Stimulated activated CD8-positive, alpha-beta memory T cell treated with anti-CD3 and anti-CD28 coated beads, Interleukin-4, amount 100 ng/mL, for 24 hours (primary cell): ENCODE measurements around the gene POC1A.

ENCODE experiments used
- DNase-seq: peaks from one replicate; pipeline ENCODE4 v3.0.0-alpha.2; 2020; ENCODE audit warnings: low read depth

The POC1A gene

GRCh38 chr3:52085681-52086282, 68.4 kb downstream of the POC1A start:
- DNase-seq = peak; percentile 17

GRCh38 chr3:52084954-52085680, 69.1 kb downstream of the POC1A start:
- DNase-seq = no peak

- no peak for DNase-seq
Measured at GRCh38 chr3:52084216-52084945, 69.8 kb downstream of the POC1A start.

DNA sequence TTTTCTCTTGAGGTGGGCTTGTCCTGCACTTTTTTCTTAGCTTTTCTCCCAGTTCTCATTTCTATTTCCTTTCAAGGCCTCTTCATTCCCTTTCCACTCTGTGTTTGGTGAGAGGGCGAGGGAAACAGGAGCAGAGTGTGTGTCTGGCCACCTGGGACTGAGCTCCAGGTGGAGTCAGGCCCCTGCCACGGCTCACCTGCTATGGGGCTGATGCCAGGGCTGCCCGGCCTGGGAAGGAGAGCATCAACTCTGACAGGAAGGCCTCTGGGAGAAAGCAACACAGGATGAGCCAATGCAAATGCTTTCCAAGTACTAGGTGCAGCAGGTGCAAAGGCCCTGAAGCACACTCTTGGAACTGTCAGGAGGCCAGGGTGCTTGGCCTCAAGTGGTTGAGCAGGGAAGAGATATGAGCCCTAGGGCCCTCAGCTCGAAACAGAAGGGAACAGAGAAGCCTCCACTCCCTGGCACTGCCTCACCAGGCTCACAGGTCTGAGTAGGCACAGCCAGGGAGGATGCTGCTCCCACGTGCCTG, 70.6 kb downstream of the POC1A start:
- no peak for DNase-seq

DNA sequence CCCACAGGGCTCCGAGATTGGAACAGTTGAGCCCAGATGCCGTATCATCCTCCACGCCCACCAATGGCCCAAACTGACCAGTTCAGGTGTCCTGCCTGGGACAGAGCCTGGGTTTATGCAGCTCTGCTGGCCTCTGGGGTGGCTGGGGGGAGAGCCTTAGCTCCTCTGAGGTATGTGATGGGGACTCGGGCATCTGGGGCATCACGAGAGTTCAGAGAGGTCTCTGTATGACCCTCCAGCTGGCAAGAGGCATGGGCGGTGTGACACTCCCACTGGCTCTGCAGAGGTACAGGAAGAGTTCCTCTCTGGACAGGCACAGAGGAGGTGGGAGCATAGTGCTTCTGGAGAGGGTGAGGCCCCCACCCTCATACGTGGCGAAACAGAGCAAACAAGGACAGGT, 71.3 kb downstream of the POC1A start:
- no peak for DNase-seq

DNA sequence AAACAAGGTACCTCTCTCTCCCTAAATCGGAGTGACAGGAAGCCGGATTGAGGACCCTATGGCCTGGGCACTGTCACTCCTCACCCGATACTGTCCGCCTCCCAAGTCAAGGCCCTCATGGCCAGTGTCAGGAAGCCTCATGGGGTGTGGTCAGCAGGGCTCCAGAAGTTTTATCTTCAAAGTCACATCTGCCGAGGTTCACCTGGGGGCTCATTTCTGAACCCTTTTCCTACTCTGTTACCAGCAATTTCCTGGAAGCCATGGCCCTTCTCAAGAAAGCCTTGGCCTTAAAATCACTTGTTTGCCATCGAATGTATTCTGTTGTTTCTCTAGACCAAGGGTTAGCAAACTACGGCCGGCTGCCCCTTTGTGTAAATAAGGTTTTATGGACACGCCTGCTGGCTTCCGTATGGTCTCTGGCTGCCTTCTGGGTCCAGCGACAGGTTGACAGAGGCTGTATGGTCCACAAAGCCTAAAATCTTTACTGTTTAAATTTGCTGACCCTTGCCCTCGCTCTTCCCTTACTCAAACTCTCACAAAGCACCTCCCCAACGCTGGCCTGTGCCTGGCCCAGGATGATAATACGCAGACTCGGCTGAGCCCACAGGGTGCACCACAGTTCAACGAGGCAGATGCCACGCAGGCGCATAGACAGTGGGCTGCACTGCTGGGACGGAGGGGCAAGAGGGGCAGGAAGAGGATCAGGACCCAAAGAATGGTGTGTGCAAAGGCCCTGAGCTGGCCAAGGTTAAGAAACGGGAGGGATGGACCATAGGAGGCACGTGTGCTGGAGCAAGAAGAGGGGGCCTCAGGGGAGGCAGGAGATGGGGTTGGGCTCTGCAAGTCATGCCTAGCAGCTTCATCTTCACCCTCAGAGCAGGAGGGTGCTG, 73.1 kb downstream of the POC1A start:
- no peak for DNase-seq

DNA sequence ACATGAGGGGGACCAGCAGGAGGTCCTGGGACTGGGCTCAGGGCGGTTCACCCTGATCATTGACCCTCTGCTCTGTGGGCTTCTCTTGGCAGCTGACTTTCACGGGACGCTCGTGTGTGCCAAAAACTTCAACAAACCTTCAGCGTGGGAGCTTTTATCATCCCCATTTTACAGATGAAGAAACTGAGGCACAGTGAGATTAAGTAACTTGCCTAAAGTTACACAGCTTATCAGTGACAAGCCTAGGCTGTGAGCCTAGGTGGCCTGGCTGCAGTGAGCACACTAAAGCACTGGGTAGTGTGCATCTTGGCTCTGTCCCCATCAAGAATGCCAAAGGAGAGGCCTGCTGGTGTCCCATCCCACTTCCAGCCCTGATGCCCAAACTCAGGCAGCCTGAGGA, 74.3 kb downstream of the POC1A start:
- DNase-seq = no peak

DNA sequence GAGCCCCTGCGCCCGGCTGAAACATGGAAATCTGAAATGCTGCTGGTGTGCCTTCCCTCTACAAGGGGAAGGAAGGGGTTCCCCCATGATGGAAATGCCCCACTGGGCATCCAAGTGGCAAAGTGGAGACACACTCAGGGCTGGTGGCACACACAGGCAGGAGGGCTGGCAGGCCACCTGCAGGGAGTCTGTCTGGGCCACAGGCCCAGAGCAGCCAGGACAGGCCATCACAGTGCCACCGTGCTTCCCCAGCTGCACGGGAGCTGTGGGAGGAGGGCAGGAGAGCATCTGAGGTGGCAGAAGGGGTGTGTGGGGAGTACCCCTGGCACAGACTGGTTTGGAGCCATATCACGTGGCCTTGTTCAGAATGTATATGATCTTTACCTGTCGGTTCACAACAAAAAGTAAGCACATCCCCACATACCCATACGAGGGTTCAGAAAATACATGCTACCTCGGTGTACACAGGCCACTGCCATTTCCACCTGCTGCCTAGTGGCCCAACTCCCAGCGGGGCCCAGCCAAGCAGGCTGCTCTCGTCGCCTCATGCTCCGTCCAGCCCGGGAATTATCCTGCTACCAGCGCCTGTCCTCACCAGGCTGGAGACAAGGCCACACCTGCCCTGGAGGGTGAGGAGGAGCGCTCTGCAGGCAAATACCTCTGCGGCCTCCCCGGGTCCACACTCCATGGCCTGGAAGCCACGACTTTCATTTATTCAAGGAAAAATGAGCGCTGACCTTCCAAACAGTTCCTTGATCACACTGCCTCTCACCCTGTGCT, 75.3 kb downstream of the POC1A start:
- DNase-seq = no peak

DNA sequence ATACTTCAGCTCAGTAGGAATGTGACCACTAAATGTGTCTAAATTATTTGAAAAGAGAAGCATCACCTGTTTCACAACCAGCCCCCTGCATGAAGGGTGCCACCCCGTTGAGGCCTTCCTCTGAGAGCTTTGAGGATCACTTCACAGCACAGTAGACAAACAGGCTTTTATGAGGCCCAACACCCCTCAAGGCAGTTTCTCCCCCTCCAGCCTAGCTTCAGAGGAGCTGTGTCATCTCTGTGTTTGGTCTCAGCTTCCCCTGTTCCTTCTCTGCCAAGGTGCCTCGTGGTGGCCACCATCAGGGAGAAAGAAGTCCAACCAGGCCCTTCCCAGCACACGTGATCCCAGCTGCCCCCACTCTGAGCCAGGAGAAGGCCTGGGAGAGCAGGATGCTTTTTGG, 76.3 kb downstream of the POC1A start:
- no peak for DNase-seq

- DNase-seq = no peak
Measured at GRCh38 chr3:52076896-52077780, 77.1 kb downstream of the POC1A start.

DNA sequence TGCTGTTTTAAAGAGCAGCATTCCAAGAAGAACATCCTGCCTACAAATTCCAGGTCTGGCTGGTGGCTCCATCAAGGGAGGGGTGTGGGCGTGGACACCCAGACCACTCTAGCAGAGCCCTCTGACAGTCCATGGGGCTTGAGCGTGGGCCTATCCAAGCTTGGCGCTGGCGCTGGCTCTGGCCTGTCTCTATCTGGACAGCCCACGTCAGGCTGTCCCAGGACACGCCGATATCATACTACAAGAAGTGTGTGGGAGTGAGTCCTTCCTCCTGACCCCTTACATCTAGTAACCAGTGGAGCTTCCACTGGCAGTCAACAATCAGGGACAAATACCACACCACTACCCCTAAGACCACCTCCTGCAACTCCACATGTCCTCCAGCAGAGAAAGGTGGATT, 80.7 kb downstream of the POC1A start:
- no peak for DNase-seq

DNA sequence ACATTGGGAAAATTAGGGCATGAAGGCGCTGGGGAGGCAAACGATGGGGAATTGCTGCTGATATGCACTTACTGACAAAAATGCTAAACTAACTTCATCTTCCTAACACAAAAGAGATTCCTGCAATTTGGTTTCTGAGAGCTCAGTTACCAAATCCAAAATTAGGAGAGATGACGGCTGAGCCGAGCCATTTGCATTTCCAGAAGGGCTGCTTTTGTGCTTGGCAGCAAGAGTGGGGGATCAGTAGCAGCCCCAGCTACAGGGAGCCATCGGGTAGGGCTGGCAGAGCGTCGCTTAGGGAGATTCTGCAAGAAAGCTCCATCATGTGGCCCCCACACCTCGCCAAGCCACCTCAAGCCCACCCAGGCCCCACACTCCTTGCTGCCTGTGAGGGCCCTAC, 81.8 kb downstream of the POC1A start:
- DNase-seq = no peak

DNA sequence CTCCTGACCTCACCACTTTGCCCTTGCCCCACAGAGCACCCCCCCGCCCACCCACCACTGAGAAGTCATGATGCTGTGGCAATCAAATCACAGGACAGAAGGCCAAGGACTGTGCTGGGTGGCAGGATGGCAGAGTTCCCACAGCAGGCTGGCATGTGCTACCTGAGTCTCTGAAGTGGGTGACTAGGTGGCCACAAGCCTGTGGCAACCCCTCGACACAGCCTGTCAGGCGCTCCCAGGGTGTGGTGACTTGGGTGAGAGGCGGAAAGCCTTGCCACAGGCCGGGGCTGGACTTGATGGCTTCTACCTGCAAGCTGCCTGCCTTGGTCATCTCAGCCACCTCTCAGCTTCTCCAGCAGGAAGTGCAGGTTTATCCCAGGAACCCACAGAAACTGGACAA, 82.2 kb downstream of the POC1A start:
- DNase-seq = no peak

- DNase-seq = no peak
Measured at GRCh38 chr3:52070724-52071621, 83.2 kb downstream of the POC1A start.

DNA sequence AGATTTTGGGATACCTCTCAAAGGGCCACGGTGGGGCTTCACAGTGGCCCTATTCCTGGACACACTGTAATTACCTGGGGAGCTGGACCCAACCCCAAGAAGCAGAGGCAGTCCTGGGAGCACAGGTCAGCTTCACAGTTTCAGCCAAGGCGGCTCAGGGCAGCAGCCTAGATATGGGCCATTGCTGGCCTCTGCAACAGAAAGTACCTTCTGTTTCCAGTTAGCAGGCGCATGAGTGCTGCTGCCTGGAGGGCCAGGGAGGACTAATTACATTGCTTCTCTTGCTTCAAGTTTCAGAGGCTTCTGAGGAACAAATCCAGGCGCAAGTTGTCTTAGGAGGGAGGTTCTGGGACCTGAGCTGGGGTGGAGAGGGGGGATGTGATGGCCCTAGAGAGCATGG, 84.4 kb downstream of the POC1A start:
- no peak for DNase-seq

- DNase-seq = no peak
Measured at GRCh38 chr3:52069135-52069534, 85.1 kb downstream of the POC1A start.

GRCh38 chr3:52068730-52069129, 85.5 kb downstream of the POC1A start:
- DNase-seq = no peak

- DNase-seq = no peak
Measured at GRCh38 chr3:52068055-52068571, 86.1 kb downstream of the POC1A start.

DNA sequence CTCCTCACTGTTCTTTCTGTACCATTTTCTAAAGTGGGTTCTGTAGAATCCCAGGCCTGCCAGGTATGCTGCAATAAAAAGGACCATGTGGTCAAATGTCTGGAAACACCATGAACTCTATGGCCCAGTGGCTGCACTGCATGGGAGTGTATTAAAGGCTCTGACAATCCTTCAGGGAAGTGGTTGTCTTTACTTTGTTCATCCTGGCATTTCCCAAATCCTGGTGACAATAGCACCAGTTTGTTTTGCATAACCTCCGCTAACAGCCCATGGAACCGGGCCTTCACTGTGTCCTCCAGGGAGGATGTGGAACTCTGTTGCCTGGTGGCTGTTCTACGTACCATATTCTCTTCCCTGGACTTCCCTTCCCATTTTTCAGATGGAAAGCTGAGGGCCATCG, 86.7 kb downstream of the POC1A start:
- DNase-seq = no peak
